G401.6 (cell line): ENCODE measurements around the gene RNF144A.

Source experiments
- FAIRE-seq: peaks from 2 replicates; lab custom pipeline; 2012; peaks lifted over from hg19 to GRCh38; lab: Jason Lieb, UNC

Gene RNF144A

DNA sequence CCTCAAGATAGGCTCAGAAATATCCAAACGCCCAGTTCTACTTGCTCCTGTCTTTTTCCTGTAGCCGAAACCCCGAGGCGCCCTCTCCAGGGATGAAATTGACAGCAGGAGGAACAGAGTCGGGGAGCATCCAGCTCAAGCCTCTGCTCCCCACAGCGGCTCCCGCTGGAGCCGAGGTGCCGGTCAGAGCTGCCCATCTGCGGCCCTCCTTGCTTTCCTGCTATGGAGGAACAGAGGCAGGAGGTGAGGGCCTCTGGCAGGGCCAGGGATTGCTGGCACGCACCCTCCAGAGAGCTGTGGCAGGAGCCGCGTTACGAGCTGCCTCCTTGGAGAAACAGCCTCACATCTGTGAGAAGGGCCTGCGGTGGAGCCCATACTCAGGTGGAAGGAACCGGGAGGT lies 172.1 kb downstream of the RNF144A start:
- no peak for FAIRE-seq

DNA sequence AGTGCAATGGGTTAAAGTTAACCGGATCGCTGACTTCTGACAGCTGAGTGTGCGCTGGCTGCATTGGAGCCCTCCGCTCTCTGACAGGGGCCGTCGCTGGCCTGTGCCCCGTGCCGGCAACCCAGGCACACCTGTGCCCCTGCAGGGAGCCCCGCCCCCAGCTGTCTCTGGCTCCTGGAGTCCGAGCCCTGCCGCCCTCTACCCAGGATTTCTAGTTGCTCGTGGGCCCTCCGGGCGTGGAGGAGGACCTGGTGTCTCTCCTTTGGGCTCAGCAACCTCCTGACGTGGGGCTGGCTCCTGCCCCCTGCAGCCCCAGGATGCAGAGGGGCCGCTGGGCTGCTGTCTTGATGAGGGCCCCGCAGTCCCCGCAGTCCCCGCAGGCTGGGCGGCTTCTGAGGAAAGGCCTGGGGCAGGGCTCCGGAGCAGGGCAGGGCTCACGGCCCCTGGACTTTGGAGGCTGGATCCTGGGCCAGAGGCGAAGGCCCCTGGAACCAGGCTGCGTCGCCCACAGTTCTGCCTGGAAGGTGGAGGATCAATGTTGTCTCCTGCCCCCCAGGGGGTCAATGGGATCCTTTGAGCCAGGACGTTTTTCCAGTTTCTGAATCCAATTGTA lies 172.8 kb downstream of the RNF144A start:
- no peak for FAIRE-seq

DNA sequence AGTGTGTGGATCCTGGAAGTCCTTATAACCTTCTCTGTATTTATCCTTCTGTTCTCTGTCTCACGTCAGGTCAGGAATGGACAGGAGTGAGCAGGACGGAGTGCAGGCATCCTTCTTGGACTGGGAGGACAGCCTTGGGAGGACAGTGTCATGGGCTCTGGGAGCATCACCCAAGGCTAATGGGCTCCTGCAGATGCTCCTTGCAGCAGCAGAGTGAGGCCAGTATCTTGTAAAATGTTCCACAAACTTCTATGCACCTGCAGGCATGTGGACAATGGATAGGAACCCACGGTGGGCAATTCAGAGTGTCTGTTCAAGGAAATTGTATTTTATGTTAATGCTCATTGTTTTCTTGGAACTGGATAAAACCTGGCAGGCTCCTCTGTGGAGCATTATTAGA lies 176.2 kb downstream of the RNF144A start:
- FAIRE-seq: no peak
